GM19025 (cell line): ENCODE results near the gene ABCD4.
"Not testable (repeated sequence)": the region's sequence is repeated elsewhere in the genome, so short reads cannot be mapped to it uniquely, and the experiment has no call there.

ENCODE experiments used
- ATAC-seq: cut with Tn5 transposase; IDR thresholded peaks from one replicate; pipeline ENCODE4 v1.9.1; 2021; ENCODE audit warnings: mild to moderate bottlenecking, low read depth, moderate library complexity; ENCODE audit not compliant: unreplicated experiment

ABCD4 gene

DNA sequence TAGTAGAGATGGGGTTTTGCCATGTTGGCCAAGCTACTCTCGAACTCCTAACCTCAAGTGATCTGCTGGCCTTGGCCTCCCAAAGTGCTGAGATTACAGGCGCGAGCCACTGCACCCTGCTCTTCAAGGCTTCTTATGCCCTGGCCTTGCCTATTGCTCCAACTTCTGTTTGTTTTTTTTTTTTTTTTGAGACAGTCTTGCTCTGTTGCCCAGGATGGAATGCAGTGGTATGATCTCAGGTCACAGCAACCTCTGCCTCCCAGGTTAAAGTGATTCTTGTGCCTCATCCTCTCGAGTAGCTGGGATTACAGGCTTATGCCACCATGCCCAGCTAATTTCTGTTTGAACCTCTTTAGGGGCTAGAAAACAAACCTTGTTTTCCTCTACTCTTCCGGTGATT lies 6.0 kb upstream of the ABCD4 start:
- ATAC-seq: no peak

DNA sequence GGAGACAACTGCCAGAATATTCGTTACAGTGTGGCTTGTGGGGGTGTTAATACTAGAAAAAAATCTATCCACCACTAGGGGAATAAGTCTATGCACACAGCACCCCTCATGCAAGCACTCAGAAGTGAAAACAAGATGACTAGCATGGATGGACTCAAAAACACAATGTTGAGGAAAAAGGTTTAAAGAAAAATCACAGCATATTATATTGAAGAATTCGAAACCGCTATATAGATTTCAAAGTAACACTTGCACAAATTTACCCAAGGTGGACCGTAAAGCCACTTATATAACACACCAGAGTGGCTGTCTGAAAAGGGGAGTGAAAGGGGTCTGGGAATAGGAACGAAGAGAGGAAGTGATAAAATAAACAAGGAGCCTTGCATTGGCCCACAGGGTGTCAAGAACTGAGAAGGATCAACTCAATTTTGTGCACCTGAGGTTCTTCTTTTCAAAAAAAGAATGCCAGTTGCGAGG lies 544 bp downstream of the ABCD4 start:
- no peak for ATAC-seq

DNA sequence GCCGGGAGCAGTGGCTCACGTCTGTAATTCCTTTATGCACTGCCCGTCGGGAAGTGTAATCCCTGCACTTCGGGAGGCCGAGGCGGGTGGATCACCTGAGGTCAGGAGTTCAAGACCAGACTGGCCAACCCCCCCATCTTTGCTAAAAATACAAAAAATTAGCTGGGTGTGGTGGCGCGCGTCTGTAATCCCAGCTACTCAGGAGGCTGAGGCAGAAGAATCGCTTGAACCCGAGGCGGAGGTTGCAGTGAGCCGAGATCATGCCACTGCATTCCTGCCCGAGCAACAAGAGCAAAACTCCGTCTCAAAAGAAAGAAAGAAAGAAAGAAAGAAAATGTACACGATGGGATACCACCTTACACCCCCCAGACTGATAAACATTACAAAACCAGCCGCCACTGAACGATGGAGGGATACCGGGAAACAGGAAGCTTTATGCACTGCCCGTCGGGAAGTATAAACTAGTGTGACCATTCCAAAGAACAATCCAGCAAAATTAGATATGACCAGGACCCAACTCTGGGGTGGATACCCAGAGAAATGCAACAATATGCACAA lies 1.1 kb downstream of the ABCD4 start:
- no peak for ATAC-seq

- no peak for ATAC-seq
Observed at GRCh38 chr14:74299061-74299545, 3.6 kb downstream of the ABCD4 start.

DNA sequence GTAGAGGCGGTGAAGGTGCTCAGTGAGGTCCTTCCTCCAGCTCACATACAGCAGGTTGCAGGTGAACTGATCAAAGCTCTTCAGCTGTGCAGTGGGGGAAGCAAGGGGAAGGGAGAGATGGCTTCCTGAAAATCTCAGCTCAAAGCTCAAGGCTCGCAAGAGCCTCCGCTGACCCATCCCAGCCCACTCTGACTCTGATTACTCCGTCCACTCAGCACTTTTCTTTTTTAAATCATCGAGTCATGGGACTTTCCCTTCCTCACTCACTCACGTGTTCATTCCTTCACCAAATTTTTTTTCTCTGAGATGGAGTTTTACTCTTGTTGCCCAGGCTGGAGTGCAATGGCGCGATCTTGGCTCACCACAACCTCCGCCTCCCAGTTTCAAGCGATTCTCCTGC lies 4.7 kb downstream of the ABCD4 start:
- no peak for ATAC-seq

GRCh38 chr14:74296037-74296467 lies 6.7 kb downstream of the ABCD4 start:
- ATAC-seq: no peak

DNA sequence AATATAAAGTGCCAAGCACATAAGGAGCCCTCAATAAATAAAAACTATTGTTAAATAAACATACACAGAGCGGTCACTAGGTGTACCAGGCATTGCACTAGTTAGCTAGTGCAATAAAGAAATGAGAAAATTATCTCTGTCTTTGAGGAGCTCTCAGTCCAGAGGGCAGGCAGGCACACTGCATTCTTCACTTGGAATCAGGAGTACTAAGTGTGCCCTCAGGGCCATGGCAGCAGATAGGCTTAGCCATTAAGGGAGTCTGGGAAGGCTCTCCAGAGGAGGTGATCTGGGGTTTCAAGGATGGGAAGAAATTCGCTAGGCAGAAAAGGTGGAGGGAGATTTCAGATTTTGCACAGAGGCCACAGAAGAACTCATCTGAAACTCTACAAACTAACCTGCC lies 9.1 kb downstream of the ABCD4 start:
- no peak for ATAC-seq

DNA sequence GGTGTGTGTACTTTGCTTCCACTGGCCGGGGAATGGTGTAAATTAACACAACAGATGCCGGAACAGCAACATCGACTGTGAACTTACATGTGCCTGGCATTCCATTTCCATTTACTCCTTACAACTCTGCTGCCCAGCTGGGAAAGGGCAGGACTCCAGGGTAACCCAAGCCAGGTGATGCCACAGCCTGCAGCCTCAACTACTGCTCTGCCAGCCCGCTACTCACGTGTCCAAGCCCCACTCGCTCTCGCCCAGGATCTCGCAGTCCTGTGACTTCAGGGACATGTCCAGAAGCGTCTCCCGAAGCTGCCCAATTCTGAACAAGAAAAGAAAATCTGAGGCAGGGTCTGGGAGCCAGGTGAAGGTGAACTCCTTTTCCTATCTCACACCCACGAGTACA lies 10.7 kb downstream of the ABCD4 start:
- ATAC-seq: no peak

DNA sequence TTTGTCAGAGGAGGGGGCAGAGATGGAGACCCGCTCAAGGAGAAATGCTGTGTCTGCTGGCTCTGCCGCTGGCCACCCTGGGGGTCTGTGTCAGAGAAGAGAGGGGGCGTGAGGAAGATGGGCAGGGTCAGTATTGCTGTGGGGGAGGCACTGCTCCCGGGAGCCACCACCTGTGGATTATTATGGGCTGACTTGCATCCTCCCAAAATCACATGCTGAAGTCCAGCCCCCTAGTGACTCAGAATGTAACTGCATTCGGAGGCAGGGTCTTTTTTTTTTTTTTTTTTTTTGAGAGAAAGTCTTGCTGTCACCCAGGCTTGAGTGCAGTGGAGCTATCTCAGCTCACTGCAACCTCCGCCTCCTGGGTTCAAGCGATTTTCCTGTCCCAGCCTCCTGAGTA lies 12.3 kb downstream of the ABCD4 start:
- no peak for ATAC-seq

DNA sequence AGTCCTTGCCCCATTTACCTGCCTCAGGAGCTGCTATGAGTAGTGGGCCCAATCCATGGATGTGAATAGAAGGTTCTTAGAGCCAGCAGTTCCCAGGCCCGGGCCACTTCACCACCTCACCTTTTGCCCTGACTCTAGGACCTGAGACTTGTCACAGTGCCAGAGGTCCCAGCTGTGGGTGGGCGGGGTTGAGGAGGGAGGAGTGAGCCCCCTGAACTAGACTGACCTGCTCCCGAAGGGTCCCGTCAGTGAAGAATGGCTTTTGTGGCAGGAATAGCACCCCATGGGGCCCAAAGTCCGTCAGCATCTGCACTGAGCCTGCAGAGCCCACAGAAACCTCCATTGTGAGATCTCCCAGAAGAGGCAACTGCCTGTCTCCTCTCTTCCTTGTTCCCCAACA lies 12.9 kb downstream of the ABCD4 start:
- no peak for ATAC-seq

DNA sequence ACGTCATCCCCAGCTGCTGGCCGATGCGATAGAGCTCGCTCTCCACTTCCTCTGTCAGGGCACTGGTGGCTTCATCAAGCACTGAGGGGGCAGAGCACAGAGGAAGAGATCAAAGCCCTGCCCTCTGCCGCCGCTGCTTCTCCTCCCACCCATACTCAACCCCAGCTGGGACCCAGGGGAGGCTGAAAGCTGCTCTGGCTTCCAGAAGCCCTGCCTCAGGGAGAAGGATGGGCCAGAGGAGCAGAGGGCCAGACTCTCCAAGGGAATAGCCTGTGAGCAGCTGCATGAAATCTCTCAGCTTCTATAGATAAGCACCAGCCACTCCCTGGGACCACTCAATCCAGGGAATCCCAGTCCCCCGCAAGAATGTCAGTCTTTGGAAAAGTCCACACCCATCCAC lies 16.0 kb downstream of the ABCD4 start:
- ATAC-seq: no peak

DNA sequence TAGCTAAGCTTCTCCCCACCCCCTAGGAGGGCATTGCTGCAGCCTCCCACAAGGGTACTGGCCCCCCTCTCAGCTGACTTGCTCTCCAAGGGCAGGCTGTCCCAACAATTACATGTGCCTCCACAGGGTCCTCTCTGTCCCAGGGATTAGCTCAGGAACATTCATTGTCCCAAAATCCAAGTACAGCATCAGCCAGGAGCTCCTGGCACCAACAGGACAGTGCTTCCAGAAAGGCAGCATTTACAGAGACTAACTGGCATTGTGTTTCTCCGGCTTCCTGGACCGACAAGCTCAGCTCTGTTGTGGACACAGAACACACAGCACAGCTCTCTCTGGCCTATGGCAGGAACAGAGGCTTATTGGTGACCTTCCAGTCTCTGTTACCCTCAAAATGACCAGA lies 21.7 kb downstream of the ABCD4 start:
- ATAC-seq: no peak

GRCh38 chr14:74278080-74278479 lies 24.7 kb downstream of the ABCD4 start:
- ATAC-seq: no peak

DNA sequence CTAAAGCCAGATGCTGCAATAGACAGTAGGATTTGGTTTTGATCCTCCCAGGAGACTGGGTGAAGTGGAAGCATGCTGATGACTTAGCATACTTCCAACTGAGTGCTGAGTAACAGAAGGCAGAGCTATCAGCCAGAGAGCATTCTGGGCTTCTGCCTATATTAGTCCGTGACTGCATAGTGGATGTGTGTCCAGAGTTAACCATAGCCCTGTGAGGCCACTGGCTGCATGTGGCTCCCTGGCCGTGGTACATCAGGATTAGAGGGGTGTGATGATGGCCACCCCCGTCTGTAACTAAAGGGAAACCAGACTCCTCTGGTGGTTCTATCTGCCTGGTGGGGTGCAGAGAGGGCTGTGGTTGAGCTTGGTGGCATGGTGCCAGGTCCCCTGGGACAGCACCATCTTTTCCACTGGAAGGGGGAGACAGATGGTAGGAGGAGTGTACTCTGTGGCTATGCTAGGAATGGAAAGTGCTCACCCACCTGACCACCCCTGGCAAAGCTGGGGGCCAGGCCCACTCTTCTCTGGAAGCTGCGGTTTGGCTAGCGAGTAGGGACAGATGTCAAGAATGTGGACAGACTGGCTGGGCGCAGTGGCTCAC lies 27.4 kb downstream of the ABCD4 start:
- no peak for ATAC-seq

- no peak for ATAC-seq
Observed at GRCh38 chr14:74271365-74271764, 31.4 kb downstream of the ABCD4 start.

DNA sequence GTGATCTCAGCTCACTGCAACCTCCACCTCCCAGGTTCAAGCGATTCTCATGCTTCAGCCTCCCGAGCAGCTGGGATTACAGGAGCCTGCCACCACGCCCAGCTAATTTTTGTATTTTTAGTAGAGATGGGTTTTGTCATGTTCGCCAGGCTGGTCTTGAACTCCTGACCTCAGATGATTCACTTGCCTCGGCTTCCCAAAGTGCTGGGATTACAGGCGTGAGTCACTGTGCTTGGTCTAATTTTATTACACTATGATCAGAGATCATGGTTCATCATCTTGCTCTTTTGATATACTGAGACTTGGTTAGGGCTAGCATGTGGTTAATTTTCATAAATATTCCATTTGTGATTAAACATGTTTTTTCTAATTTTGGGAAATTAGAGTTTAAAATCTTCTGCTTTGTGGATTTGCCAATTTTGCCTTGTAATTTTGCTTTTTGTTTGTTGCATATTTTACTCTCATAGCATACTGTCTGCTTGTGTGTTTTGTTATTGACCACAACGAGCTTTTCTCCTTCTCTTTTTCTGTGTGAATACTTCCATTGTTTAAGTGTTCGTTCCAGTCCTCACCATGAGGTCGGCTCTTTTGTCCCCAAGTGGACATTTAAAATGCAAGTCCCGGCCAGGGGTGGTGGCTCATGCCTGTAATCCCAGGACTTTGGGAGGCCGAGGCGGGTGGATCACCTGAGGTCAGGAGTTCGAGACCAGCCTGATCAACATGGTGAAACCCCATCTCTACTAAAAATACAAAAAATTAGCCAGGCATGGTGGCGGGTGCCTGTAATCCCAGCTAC lies 32.2 kb downstream of the ABCD4 start:
- ATAC-seq: not testable (repeated sequence)

DNA sequence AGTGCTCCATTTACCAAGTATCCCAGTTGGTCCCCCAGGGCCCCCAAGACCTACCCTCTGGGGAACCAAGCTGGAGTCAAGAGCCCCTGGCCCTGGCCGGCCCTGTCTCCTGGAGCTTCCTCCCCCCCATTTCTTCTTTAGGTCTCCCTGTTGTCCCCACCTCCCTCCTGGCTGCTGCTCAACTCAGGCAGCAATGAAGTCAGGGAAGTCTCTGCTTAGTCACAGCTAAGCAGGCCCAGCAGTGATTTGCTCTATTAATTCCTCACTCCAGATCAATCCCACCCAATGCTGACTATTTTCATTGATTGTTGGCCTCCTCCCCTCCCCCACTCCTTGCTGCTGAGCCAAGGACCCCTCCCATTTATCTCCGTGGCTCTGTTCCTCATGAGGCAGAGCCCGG lies 35.1 kb downstream of the ABCD4 start:
- ATAC-seq: no peak

GRCh38 chr14:74265301-74265965 lies 37.3 kb downstream of the ABCD4 start:
- no peak for ATAC-seq

DNA sequence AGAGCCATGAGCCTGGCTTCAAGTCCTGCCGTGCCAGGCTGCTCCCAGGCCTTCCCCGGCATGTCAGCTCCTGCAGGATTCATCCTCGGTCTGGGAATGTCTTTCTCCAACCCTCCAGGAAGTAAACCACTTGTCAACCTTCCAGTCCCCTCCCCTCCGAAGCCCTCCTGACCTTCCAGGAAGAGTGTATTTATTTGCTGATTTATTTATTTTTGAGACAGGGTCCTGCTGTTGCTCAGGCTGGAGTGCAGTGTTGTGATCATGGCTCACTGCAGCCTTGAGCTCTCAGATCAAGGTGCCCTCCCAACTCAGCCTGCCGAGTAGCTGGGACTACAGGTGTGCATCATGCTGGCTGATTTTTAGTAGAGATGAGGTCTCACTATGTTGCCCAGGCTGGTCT lies 38.8 kb downstream of the ABCD4 start:
- no peak for ATAC-seq

DNA sequence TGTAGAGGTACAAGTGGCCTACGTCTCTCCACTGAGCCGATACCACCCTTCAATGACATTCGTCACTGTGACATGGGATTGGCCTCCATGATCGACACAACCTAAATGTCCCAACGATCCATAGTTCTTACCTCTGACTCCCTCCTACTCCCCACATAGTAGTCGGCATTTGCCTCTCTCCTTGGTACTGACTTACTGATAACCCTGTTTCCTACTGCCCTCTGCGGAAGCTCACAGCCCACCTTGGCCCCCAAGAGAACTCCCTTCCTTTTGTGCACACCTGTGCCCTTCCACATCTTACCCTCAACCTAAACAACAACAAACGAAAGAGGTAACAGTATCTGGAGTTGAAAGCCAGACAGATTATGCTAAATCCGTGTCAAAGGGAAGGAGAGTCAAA lies 39.6 kb downstream of the ABCD4 start:
- ATAC-seq: no peak

DNA sequence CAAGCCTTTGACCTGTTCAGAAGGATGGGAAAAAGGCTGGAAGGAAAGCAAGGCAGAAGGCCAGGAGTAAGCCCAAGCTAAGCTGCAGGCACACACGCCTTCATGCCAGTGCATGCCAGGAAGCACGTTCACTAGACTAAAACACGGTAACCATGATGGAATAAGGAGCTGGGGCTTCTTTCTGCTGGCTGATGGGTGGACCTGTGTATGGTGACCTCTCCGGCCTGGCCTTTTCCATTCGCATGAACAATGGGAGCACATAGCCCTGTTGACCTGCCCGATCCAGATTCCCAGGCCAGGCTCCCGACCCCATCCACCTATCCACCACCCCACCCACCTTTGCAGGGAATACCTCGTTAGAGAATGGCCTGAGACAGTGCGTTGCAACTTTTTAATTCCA lies 40.7 kb downstream of the ABCD4 start:
- no peak for ATAC-seq
